Thoracic aorta (tissue), 2 donors: ENCODE results near the gene SS18. TPM values are rescaled to one million over a fixed set of nuclear protein-coding genes. Genes with fewer than 3 reads are reported as not detected.

Experiments
- ATAC-seq: fragments of 150-250 bp; one replicate; pipeline ENCODE4 v1.8.0; 2017; ENCODE audit warnings: low read depth; ENCODE audit not compliant: insufficient number of reproducible peaks, low FRiP score
- DNase-seq: peaks from one replicate; pipeline ENCODE4 v3.0.0-alpha.2; 2020; ENCODE audit warnings: low spot score
- H3K27ac ChIP-seq, 2 donors: fragments of 200-600 bp; sonication (generic); 1 replicate in 1 of 2; 2 replicates in 1 of 2; pipeline ENCODE4 v1.5.1; 2016; ENCODE audit warnings: mild to moderate bottlenecking in 2 of 2, moderate library complexity in 2 of 2
- H3K27me3 ChIP-seq: fragments of 200-600 bp; sonication (generic); replicated peaks from 2 replicates; pipeline ENCODE4 v1.6.0; 2016; ENCODE audit warnings: mild to moderate bottlenecking; ENCODE audit not compliant: insufficient read depth
- H3K36me3 ChIP-seq: fragments of 200-600 bp; sonication (generic); one replicate; pipeline ENCODE4 v1.5.1; 2016
- H3K4me1 ChIP-seq, 2 donors: fragments of 200-600 bp; sonication (generic); 1 replicate in 1 of 2; 2 replicates in 1 of 2; pipeline versions ENCODE4 v1.5.1 to v1.6.0; 2016; ENCODE audit warnings: low read depth in 2 of 2, mild to moderate bottlenecking in 1 of 2; ENCODE audit not compliant: control insufficient read depth in 1 of 2
- H3K4me3 ChIP-seq: fragments of 200-600 bp; sonication (generic); 2 replicates; pipeline ENCODE4 v1.5.1; 2016; ENCODE audit warnings: mild to moderate bottlenecking
- H3K9me3 ChIP-seq: fragments of 200-600 bp; sonication (generic); 2 replicates; pipeline ENCODE4 v1.5.1; 2016
- CTCF ChIP-seq: fragments of 200-600 bp; sonication (generic); IDR thresholded peaks from one replicate; pipeline ENCODE4 v1.5.1; 2019; ENCODE audit warnings: antibody characterized with exemption
- total RNA-seq, 2 donors: library from RNA; depleted of rRNA; stranded (reverse); fragments of >200 nt; gene quantifications; one replicate each; pipeline versions ENCODE4 v1.1.0 to v1.2.3, GENCODE V29; 2016

The SS18 gene
- total RNA-seq, 2 donors from 2014 or later: 85.0 to 118 TPM

- Histone ChIP-seq H3K36me3 (peaks cover 17% of the 10 kb centered on the region), H3K27me3 (no peaks in the 10 kb centered on the region), H3K27ac (no peak overlapping the region), H3K9me3 (no peaks in the 10 kb centered on the region), H3K4me1 (no peaks in the 10 kb centered on the region), H3K4me3 (no peak overlapping the region)
- TF ChIP-seq CTCF: no peak
- ATAC-seq (no peak), DNase-seq (no peak)
These were observed 34.1 kb downstream of the SS18 start for GRCh38 chr18:26056291-26056690.

GRCh38 chr18:26052505-26052904, 37.9 kb downstream of the SS18 start:
- Histone ChIP-seq H3K36me3 (peaks cover 17% of the 10 kb centered on the region), H3K27me3 (no peaks in the 10 kb centered on the region), H3K9me3 (no peaks in the 10 kb centered on the region), H3K4me1 (no peaks in the 10 kb centered on the region), H3K27ac (no peak overlapping the region), H3K4me3 (no peak overlapping the region)
- DNase-seq (no peak), ATAC-seq (no peak)
- no peak for TF ChIP-seq CTCF

GRCh38 chr18:26051843-26052242, 38.6 kb downstream of the SS18 start:
- no peak for ATAC-seq
- no peak overlapping the region for H3K27ac ChIP-seq
- no peaks in the 10 kb centered on the region for H3K4me1 ChIP-seq
- peaks cover 11% of the 10 kb centered on the region for H3K36me3 ChIP-seq
- no peak overlapping the region for H3K4me3 ChIP-seq
- H3K27me3 ChIP-seq: no peaks in the 10 kb centered on the region
- no peaks in the 10 kb centered on the region for H3K9me3 ChIP-seq
- no peak for TF ChIP-seq CTCF
- DNase-seq: no peak

- no peak for TF ChIP-seq CTCF
- Histone ChIP-seq H3K9me3 (no peaks in the 10 kb centered on the region), H3K27me3 (no peaks in the 10 kb centered on the region), H3K4me1 (no peaks in the 10 kb centered on the region), H3K36me3 (no peaks in the 10 kb centered on the region), H3K4me3 (no peak overlapping the region), H3K27ac (no peak overlapping the region)
- ATAC-seq (no peak), DNase-seq (no peak)
These were observed 43.9 kb downstream of the SS18 start for GRCh38 chr18:26046419-26047077.

- no peak for DNase-seq
- no peak overlapping the region for H3K4me3 ChIP-seq
- no peaks in the 10 kb centered on the region for H3K9me3 ChIP-seq
- H3K27ac ChIP-seq: no peak overlapping the region
- no peaks in the 10 kb centered on the region for H3K4me1 ChIP-seq
- no peak for TF ChIP-seq CTCF
- no peaks in the 10 kb centered on the region for H3K36me3 ChIP-seq
- no peak for ATAC-seq
- H3K27me3 ChIP-seq: no peaks in the 10 kb centered on the region
These were observed 45.6 kb downstream of the SS18 start for GRCh38 chr18:26044807-26045206.
